GM12878 (cell line): ENCODE results near the gene SEC23A. TPM values are rescaled to one million over a fixed set of nuclear protein-coding genes. Genes with fewer than 3 reads are reported as not detected.

Source experiments
- ATAC-seq: fragments of 200-7000 bp; cut with Tn5 transposase; 3 replicates; pipeline ENCODE4 v1.9.1; 2020; ENCODE audit warnings: mild to moderate bottlenecking, moderate library complexity
- BruUV-seq: library from RNA; stranded (reverse); fragments of 400-500 nt; replicated peaks from 2 replicates; lab custom pipeline; 2021; lab: Mats Ljungman, UMichigan
- CTCF ChIA-PET: fragments of 300-600 bp; sonication (Branson Sonifier 250); formaldehyde crosslinking; extraction: SDS; loops from one replicate; lab custom pipeline; 2021; ENCODE audit warnings: inconsistent platforms; lab: Yijun Ruan, JAX
- POLR2A ChIA-PET: fragments of 350-600 bp; formaldehyde crosslinking; extraction: SDS; loops from one replicate; lab custom pipeline; 2021; ENCODE audit warnings: inconsistent platforms; lab: Charles Lee
- RAD21 ChIA-PET: fragments of 300-600 bp; sonication (Branson Sonifier 250); formaldehyde crosslinking; loops from one replicate; lab custom pipeline; 2023; ENCODE audit warnings: antibody characterized with exemption; ENCODE audit not compliant: unreplicated experiment; lab: Charles Lee
- SMC1A ChIA-PET: fragments of 300-600 bp; sonication (Branson Sonifier 250); formaldehyde crosslinking; loops from one replicate; lab custom pipeline; 2023; ENCODE audit not compliant: unreplicated experiment, uncharacterized antibody; lab: Charles Lee
- DNase-seq: peaks from one replicate; pipeline ENCODE4 v3.0.0-alpha.2; 2011; ENCODE audit warnings: low read depth, low spot score
- FAIRE-seq: peaks from 3 replicates; lab custom pipeline; 2011; peaks lifted over from hg19 to GRCh38; lab: Jason Lieb, UNC
- H2AFZ ChIP-seq: 2 replicates; pipeline ENCODE4 v1.6.0; 2011; ENCODE audit warnings: low read depth, low read length, control low read depth; ENCODE audit not compliant: control insufficient read depth
- H3K27ac ChIP-seq: 2 replicates; pipeline ENCODE4 v1.5.1; 2011; ENCODE audit warnings: control low read depth; ENCODE audit not compliant: control insufficient read depth, insufficient read depth
- H3K27me3 ChIP-seq, 2 experiments: replicated peaks in 1 of 2; 2 replicates each; pipeline versions ENCODE4 v1.6.0 to v1.6.1; 2011; ENCODE audit warnings: low read length in 1 of 2; ENCODE audit not compliant: control insufficient read depth in 2 of 2, insufficient read depth in 2 of 2
- H3K36me3 ChIP-seq, 2 experiments: 2 replicates each; pipeline ENCODE4 v1.5.1; 2011; ENCODE audit warnings: low read length in 1 of 2; ENCODE audit not compliant: control insufficient read depth in 2 of 2, insufficient read depth in 2 of 2
- H3K4me1 ChIP-seq: 2 replicates; pipeline ENCODE4 v1.6.1; 2011; ENCODE audit warnings: mild to moderate bottlenecking, low read length, moderate library complexity, mixed read lengths; ENCODE audit not compliant: control insufficient read depth, insufficient read depth
- H3K4me2 ChIP-seq: 2 replicates; pipeline ENCODE4 v1.6.0; 2011; ENCODE audit warnings: control low read depth; ENCODE audit not compliant: control insufficient read depth, insufficient read depth
- H3K4me3 ChIP-seq: fragments of 200-600 bp; sonication (generic); 2 replicates; pipeline ENCODE4 v1.5.1; 2016
- H3K79me2 ChIP-seq: 2 replicates; pipeline ENCODE4 v1.6.0; 2011; ENCODE audit warnings: low read length; ENCODE audit not compliant: control insufficient read depth, insufficient read depth
- H3K9ac ChIP-seq: 2 replicates; pipeline ENCODE4 v1.8.0; 2011; ENCODE audit warnings: low read length, control low read depth, mixed read lengths; ENCODE audit not compliant: control insufficient read depth, insufficient read depth
- H3K9me3 ChIP-seq: replicated peaks from 3 replicates; pipeline ENCODE4 v1.5.1; 2011; ENCODE audit warnings: mild to moderate bottlenecking, low read length; ENCODE audit not compliant: control insufficient read depth, insufficient read depth
- H4K20me1 ChIP-seq: 2 replicates; pipeline ENCODE4 v1.6.0; 2011; ENCODE audit not compliant: control insufficient read depth, insufficient read depth
- CTCF ChIP-seq, 3 experiments: IDR thresholded peaks in 2 of 3; conservative IDR thresholded peaks in 1 of 3; 2 replicates each; pipeline ENCODE4 v1.5.1; 2011; ENCODE audit warnings: low read depth in 3 of 3, low read length in 3 of 3, mild to moderate bottlenecking in 3 of 3, control low read depth in 2 of 3, moderate library complexity in 2 of 3, inconsistent platforms in 1 of 3, mixed read lengths in 1 of 3; ENCODE audit not compliant: control insufficient read depth in 2 of 3, insufficient read depth in 1 of 3; ENCODE audit errors: extremely low read depth in 1 of 3
- FOS ChIP-seq: IDR thresholded peaks from 3 replicates; pipeline ENCODE4 v1.6.1; 2011; ENCODE audit warnings: borderline replicate concordance; ENCODE audit not compliant: insufficient read length; ENCODE audit errors: extremely low read depth
- IKZF2 ChIP-seq, 2 experiments: fragments of 450-650 bp; IDR thresholded peaks; 2 replicates each; pipeline ENCODE4 v1.6.1; 2017; ENCODE audit warnings: mild to moderate bottlenecking in 2 of 2, moderate library complexity in 2 of 2
- MTA2 ChIP-seq: fragments of 450-650 bp; IDR thresholded peaks from 2 replicates; pipeline ENCODE4 v1.6.1; 2016; ENCODE audit warnings: low read depth, mild to moderate bottlenecking, moderate library complexity
- ZBED1 ChIP-seq: IDR thresholded peaks from 2 replicates; pipeline ENCODE4 v1.6.1; 2016; ENCODE audit warnings: borderline replicate concordance
- WGBS: methylation state at CpG from one replicate; pipeline ENCODE4 v1.1.6; 2016; ENCODE audit warnings: low lambda C conversion rate; ENCODE audit not compliant: insufficient replicate concordance, insufficient coverage; ENCODE audit errors: missing lambda C conversion rate; 5-methylcytosine and 5-hydroxymethylcytosine counted together
- in situ Hi-C: fragments of 300-500 bp; cut with MboI; formaldehyde crosslinking; loops from 9 replicates; pipeline ENCODE4 v1.14.3; 2018; ENCODE audit warnings: mixed read lengths
- intact Hi-C: fragments of 100-400 bp; cut with micrococcal nuclease; formaldehyde crosslinking; loops from one replicate; pipeline ENCODE4 v1.14.2; 2022; ENCODE audit not compliant: unreplicated experiment
- polyA plus RNA-seq, 11 experiments: library from polyadenylated mRNA; depleted of rRNA in 4 of 11; unstranded in 6 of 11; stranded (reverse) in 5 of 11; fragments of >200 nt; fragmentation: Nextera tagmentation in 4 of 11; fragmentation: Illumina TruSeq in 1 of 11; extraction: Ambion mirVana in 4 of 11; extraction: Trizol in 1 of 11; gene quantifications; 1 replicate in 1 of 11; 2 replicates in 10 of 11; pipeline versions ENCODE4 v1.2.1 to v1.2.3, GENCODE V29; 2011 to 2016; ENCODE audit warnings: inconsistent platforms in 2 of 11, missing spikeins in 2 of 11, low read depth in 1 of 11
- total RNA-seq, 4 experiments: library from RNA; depleted of rRNA in 3 of 4; stranded (reverse); fragments of >200 nt in 3 of 4; fragmentation: Illumina TruSeq in 1 of 4; extraction: Trizol in 1 of 4; gene quantifications; 2 replicates each; pipeline versions ENCODE4 v1.2.1 to v1.2.3, GENCODE V29; 2013 to 2021

Gene SEC23A
- total and polyA plus RNA-seq, 10 of the 15 experiments (the other 5 are each of a cell fraction or from before 2014, with no cell fraction given) = 13.6 to 63.8 (median 37.3) TPM

GRCh38 chr14:38999949-39000348 is 103.1 kb downstream of the SEC23A start:
- 45% methylated on average over 1 of the region's 1 CpG for WGBS
- Histone ChIP-seq H3K27ac (no peak overlapping the region), H3K27me3 (no peaks in the 10 kb centered on the region), H3K4me2 (no peak overlapping the region), H4K20me1 (no peaks in the 10 kb centered on the region), H2AFZ (no peak overlapping the region), H3K4me1 (no peaks in the 10 kb centered on the region), H3K36me3 (no peaks in the 10 kb centered on the region), H3K9me3 (no peaks in the 10 kb centered on the region), H3K9ac (no peak overlapping the region), H3K4me3 (no peak overlapping the region), H3K79me2 (no peaks in the 10 kb centered on the region)
- in situ Hi-C loops (loop anchor here (25.0 kb wide), 1 partner anchor 1763 kb away; no protein-coding TSS in a partner anchor), intact Hi-C loops (no loop called here)
- POLR2A ChIA-PET = interaction anchor here (1.0 kb wide), 1 partner anchor 102 kb away, joined by 4 read pairs; no protein-coding TSS in a partner anchor
- CTCF ChIA-PET = interaction anchor here (0.9 to 1.6 kb wide), 3 partner anchors 10 to 18 kb away, joined by 3 to 10 read pairs (median 4); no protein-coding TSS in a partner anchor
- RAD21 ChIA-PET = no interaction called here
- ATAC-seq = peak; percentile 68
- DNase-seq = no peak
- BruUV-seq = no TSS peak
- FAIRE-seq = no peak
- no peak for TF ChIP-seq MTA2
- no peak for TF ChIP-seq CTCF (IDR thresholded peaks at IDR 0.05 in 2 of 3, conservative IDR thresholded peaks at IDR 0.05 in 1 of 3; ENCODE audit: control insufficient read depth in 2 of 3, extremely low read depth in 1 of 3, insufficient read depth in 1 of 3, low read depth in 3 of 3, low read length in 3 of 3)
- TF ChIP-seq FOS = no peak
- TF ChIP-seq IKZF2 (IDR thresholded peaks at IDR 0.05) = no peak
- no peak for TF ChIP-seq ZBED1
- TF ChIP-seq, all 136 proteins: peak for 0
- SMC1A ChIA-PET = interaction anchor here (1.4 kb wide), 1 partner anchor 35 kb away, joined by 5 read pairs; no protein-coding TSS in a partner anchor
